CD4-positive, alpha-beta T cell treated with Interleukin-10 for 1 hour (primary cell): ENCODE data around the gene NLRP12.
"Not testable (repeated sequence)": the region's sequence is repeated elsewhere in the genome, so short reads cannot be mapped to it uniquely, and the experiment has no call there.

Experiments used
- DNase-seq: peaks from one replicate; pipeline ENCODE4 v3.0.0-alpha.2; 2020

The NLRP12 gene, protein sequence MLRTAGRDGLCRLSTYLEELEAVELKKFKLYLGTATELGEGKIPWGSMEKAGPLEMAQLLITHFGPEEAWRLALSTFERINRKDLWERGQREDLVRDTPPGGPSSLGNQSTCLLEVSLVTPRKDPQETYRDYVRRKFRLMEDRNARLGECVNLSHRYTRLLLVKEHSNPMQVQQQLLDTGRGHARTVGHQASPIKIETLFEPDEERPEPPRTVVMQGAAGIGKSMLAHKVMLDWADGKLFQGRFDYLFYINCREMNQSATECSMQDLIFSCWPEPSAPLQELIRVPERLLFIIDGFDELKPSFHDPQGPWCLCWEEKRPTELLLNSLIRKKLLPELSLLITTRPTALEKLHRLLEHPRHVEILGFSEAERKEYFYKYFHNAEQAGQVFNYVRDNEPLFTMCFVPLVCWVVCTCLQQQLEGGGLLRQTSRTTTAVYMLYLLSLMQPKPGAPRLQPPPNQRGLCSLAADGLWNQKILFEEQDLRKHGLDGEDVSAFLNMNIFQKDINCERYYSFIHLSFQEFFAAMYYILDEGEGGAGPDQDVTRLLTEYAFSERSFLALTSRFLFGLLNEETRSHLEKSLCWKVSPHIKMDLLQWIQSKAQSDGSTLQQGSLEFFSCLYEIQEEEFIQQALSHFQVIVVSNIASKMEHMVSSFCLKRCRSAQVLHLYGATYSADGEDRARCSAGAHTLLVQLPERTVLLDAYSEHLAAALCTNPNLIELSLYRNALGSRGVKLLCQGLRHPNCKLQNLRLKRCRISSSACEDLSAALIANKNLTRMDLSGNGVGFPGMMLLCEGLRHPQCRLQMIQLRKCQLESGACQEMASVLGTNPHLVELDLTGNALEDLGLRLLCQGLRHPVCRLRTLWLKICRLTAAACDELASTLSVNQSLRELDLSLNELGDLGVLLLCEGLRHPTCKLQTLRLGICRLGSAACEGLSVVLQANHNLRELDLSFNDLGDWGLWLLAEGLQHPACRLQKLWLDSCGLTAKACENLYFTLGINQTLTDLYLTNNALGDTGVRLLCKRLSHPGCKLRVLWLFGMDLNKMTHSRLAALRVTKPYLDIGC

DNA sequence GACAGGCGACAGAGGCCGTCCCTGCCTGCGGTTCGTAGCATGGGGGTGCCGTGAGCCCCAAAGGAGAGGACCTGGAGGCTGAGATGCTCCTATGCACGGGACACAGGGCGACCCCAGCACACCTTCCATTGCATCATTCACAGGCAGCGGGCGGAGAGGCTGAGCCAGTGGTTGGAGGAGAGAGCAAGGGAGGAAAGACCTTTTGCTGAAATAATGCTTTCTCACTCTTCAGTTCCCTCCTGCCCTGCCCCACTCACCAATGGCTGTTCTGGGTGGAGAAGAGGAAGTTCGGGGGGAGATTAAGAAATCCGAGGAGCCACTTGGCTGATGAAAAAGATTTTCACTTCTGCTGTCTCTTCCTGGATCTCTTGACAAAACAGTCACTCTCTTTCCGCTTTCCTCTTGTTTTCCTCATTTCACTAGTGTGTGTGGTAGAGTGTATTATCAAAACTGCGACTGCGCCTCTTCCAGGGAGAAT lies at the start of gene NLRP12:
Gene NLRP12 (minus strand): TSS at position 181 of the 478 bp plus-strand sequence. CDS start 140 bp downstream, at position 41.
- DNase-seq = peak; percentile 8

DNA sequence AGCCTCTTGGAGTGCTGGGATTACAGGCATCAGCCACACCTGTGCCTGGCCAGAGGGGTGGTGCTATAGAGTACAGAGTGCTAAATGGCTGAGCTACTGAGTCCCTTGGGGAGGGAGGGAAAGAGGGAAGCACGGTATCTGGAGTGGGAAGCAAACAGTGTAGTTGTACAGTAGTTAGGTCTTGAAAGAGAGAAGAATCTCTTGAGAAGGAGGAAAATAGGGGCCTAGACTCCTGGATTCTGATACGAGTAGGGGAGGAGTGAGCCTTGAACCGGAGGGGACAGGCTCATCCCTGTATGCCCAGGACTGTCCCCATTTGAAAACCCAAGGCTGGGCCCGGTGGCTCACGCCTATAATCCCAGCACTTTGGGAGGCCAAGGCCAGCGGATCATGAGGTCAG lies 48.6 kb upstream of the NLRP12 start:
- peak; percentile 45 for DNase-seq

DNA sequence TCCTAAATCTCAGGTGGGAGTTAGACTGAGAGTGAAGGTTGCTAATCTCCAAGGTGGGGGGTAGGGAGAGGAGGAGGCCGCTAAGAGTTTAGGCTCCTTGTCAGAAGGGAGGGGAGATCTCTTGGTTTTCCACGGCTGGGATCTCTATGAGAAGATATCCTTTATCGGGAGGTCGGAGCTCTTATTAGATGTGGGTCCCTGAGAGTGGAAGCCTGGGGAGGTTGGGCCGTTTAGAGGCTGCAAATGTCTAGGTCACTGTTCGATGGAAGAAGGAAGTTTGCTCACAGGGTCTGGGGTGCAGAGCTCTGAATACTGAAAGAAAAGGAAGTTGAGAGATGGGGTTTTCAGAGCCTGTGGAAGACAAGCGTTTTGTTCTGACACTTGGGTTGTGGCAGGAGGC lies 47.3 kb upstream of the NLRP12 start:
- DNase-seq = peak; percentile 51

DNA sequence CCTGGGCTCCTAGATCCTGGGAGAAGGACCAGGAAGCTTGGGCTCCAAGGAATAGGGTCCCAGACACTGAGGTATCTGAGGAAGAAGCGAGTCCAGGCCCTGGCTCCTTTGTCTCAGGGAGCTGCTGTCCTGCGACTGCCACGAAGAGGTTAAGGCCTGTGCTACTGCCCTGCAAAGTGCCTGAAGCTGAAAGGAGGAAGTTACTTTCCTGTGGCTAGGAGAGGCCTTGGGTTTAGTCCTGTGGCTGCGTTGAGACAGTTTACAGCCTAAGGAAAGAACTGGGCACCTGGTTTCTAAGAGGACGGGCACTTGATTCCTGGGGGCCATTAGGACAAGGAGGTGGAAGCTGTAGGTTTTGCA lies 46.4 kb upstream of the NLRP12 start:
- DNase-seq = peak; percentile 47

DNA sequence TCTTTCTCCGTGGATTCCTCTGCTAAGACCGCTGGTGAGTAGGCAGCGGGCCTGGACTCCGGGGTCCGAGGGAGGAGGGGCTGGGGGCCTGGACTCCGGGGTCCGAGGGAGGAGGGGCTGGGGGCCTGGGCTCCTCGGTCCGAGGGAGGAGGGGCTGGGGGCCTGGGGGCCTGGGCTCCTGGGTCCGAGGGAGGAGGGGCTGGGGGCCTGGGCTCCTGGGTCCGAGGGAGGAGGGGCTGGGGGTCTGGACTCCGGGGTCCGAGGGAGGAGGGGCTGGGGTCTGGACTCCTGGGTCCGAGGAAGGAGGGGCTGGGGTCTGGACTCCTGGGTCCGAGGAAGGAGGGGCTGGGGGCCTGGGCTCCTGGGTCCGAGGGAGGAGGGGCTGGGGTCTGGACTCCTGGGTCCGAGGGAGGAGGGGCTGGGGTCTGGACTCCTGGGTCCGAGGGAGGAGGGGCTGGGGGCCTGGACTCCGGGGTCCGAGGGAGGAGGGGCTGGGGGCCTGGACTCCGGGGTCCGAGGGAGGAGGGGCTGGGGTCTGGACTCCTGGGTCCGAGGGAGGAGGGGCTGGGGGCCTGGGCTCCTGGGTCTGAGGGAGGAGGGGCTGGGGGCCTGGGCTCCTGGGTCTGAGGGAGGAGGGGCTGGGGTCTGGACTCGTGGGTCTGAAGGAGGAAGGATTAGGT lies 45.8 kb upstream of the NLRP12 start:
- not testable (repeated sequence) for DNase-seq

DNA sequence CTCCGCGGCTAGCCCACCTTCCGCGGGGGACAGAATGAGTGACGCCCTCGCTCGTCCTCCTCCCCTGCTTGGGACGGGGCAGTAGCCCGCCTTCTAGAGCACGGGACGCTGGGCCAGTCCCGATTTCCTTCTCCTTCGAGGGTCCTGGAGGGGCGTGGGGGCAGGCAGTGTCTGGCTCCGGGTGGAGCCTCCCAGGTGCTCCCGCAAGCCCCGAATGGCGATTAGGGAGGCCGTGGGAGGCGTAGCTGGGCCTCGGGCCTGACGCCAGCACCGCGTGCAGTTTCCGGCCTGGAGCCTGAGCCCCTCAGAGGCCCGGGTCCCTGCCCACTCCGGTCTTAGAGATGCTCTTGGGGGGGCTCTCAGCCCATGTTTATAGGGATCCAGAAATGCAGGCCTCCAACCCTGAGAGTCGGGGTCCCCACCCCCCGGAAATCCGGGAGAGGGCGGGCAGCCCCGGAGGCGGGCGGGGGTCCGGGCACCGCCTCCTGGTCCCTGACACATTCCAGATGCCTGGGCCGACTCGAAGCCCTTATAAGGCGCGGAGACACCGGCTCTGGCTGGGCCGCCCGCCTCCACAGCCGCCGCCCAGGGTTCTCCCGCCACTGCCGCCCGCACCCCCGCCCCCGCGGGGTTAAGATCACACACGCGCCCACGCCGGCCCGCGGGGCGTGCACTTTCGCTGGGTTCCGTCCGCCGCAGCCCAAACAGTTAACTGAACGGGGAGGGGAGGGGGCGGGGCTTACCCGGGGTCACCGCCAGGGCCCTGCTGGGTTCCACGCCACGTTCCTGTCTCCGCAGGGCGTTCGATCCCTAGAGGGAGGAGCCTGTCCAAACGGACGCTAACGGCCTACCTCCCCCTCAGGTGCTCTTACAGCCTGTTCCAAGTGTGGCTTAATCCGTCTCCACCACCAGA lies 45.0 kb upstream of the NLRP12 start:
- DNase-seq = peak; percentile 94

DNA sequence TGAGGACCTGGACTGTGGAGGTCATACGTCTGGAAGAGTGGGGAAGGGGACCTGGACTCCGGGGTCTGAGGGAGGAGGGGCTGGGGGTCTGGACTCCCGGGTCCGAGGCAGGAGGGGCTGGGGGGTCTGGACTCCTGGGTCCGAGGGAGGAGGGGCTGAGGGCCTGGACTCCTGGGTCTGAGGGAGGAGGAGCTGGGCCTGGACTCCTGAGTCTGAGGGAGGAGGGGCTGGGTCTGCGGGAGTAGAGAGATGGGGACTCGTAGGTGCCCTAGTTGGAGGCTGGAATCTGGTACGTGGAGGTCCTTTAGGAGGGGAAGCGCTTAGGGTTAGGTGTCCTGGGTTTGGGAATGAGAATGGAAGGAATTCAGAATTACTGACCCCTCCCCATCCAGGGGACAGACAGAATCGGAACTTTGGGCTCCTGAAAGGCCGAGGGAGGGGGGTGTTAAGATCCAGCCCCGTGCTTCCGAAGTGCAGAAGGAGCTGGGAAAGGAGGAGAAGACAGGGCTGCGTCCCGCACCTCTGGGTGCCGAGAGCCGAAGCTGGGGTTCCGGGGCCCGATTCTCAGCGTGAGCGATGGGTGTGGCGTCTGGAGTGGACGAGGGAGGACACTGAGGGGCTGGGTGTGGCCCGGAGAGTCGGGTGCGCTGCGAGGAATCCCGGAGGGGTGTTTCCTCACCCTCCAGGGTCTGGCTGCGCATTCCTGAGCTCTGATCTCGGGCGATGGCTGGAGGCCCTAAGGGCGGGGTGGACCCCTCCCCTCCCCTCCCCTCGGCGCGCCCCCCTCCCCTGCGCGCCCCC lies 44.2 kb upstream of the NLRP12 start:
- peak; percentile 62 for DNase-seq

DNA sequence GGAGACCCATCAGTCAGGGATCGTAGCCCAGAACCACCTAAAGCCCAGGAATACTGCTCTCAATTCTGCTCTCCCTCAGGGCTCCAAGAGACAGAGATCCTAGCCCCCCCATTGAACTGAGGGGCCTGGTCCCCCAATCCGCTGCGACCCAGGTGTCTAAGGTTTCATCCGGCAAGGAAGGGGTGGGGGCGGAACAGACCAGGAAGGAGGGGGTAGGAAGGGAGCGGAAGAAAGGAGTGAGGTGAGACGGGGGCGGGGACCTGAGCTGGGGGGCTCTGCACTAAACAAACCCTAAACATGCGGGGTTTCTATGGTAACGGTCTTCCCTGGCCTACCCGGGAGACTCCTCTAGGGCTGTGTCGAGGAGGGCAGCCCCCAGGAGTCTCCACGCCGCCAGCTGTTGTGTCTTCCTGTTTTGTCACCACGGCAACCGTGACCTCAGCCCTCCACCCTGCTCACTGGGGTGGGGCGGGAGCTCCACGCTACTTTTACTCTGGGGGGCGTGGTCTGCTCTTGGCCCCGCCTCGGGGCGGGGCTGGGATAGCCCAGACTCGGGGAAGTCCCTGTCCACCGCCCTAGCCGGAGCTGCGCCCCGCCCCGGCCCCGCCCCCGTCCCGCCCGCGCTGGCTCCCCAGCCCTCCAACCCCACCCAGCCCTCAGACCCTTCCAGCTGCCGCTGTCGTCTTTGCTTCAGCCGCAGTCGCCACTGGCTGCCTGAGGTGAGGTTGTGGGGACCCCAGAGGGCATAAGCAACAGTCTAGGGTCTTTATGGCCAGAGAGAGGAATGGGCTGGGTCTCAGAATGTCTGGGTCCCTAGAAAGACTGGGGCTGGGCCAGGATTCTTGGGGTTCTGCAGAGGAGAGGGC lies 43.3 kb upstream of the NLRP12 start, which contains the start of gene MYADM:
Gene MYADM (plus strand): TSS at position 659 of the 866 bp plus-strand sequence. CDS start 5,647 bp downstream, outside the sequence.
- DNase-seq = peak; percentile 100

DNA sequence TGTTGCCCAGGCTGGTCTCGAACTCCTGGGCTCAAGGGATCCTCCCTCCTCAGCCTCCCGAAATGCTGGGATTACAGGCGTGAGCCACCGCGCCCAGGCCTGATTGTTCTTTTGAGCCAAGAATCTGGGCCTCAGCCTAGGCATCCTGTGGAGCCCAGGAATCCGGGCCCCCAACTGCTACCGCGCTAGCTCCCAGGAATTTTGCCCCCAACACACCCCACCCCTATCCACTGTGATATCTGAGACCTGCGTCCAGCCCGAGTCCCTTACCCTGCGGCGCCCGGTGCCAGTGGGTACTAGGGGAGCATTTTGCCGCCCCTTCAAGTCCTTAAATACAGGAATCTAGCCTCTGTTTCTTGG lies 42.7 kb upstream of the NLRP12 start:
- DNase-seq = no peak

DNA sequence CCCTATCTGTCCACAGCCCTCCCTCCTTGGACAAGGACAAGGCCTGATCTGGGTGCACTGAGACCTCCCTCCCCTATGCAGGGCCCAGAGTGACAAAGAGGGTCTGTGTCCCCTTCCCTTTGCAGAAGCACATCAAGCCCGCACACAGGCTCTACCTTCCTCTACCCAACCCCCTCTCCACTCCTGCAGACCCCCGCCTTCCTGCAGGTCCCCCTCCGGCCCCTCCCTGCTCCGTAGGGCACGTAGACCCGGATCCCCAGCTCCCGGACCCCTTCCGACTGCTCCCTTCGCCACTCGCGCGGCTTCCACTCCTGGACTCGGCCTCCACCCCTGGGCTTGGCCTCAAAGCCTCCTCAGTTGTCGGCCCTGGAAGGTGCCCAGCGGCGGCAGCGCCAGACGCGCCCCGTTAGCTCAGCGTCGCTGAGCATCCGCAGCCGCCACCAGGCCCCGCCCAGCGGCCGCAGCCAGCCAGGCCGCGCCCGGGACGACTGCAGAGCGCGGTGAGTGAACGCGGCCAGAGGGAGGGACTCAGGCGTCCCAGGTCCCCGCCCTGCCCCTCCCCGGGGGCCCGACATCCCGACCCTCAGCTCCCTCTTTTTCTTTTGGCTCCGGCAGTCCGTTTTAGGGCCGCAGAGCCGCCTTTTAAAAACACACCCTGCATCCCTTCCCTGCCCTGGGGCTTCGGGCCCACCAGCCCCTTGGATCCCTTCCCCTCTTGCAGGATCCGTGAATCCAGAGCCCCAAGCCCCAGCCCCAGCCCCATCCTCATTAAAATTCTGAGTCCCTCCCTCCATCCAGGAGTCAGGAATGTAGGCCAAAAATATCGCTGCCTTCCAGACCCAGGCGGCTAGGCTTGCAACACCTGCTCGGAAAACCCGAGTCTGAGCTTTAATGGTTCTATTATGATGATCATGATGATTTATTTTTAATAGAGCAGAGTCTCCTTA lies 42.1 kb upstream of the NLRP12 start:
- DNase-seq = peak; percentile 84

DNA sequence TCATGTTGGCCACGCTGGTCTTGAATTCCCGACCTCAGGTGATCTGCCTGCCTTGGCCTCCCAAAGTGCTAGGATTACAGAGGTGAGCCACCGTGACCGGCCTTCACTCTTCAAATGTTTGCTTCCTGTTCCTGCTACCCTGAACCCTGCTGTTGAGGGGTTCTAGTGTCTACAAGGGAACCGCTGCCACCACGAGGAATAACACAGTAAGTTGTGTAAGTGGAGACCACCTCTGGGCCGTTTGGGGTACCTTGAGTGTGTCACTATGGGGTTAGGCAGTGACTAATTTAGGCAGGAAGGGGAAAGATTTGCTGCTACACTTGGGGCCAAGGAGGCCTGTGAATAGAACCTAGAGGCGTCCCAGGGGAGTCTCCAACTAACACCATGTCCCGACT lies 41.4 kb upstream of the NLRP12 start:
- DNase-seq = no peak

DNA sequence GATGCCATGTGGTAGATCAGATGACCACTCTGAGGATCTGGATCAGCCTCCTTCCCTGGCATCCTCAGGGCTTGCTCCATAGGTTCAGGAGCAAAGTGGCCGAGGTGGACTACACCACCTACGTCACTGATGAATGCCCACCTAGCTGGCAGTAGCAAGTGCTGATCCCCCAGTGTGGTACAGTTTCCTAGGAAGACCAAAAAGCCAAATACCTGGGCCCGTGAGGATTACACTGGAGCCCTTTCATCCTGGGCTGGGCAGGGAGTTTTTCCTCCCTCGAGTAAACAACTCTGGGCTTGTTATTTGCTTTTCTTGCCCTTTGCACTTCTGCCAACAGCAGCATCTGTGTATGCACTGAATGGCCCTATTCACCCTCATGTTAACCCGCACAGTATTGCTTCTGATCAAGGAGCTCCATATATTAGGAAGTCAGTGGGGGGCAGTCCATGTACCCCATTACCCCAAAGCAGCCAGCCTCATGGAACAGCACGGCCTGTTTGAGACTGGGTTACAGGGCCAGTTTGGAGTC lies 40.3 kb upstream of the NLRP12 start:
- no peak for DNase-seq

DNA sequence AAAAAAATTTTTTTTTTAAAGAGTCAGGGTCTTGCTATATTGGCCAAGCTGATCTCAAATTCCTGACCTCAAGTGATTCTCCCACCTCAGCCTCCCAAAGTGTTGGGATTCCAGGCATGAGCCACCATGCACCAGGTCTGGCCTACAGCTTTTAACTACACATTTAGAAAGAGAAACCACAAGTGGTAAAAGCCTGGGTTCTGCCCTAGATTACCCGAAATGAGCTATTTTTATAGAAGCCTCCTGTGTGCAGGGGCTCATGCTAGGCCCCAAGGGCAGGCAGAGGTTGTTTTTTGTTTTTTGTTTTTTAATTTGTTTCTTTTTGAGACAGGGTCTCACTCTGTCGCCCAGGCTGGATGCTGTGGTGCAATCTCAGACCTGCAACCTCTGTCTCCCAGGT lies 29.6 kb upstream of the NLRP12 start:
- DNase-seq = peak; percentile 16

DNA sequence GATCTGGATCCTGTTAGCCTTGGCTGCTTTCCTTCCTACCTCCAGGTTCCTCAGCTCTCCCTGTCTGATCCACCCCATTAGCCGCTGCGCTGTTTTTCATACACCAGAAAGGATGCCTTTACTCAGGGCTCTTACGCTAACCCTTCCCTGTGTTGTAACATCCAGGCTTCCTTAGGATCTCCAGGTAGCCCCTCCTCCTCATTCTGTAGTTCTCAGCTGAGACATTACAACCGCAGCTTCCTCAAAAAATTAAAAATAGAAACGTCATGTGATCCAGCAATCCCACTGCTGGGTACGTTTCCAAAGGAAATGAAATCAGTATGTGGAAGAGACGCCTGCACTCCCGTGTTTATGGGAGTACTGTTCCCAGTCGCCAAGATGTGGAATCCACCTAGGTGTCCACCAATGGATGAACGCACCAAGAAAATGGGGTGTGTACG lies 25.1 kb upstream of the NLRP12 start:
- no peak for DNase-seq

DNA sequence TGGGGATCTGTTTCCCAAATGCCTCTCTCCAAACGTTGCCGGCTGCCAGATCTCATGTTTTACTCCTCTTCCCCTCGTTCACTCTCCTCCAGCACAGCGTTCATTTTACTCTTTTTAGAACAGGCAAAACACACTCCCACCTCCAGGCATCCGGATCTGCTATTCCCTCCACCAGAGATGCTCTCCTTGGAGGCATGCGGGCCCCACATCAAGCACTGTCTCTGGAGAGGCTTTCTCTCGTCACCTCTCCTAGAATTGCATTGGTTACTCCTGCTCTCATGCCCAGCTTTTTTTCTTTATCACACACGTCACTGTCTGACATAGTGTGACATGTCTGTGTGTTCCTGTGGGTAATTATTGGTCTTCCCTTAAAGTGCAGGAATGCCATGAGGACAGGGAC lies 23.4 kb upstream of the NLRP12 start:
- no peak for DNase-seq

DNA sequence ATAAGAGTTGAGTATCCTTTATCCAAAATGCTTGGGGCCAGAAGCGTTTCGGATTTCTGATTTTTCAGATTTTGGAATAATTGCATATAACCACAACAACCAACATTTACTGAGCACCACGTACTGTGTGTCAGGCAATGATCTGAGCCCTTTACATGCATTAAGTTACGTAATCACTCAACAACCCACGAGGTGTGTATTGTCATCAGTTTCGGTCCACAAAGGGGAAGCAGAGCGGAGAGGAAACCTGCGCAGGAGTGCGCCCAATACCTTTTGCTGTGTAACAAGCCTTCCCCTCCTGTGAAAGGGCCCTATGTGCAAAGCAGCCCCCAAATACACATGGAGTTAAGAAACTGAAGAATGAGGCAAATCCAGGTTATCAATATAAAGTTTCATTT lies 20.7 kb upstream of the NLRP12 start:
- peak; percentile 21 for DNase-seq

DNA sequence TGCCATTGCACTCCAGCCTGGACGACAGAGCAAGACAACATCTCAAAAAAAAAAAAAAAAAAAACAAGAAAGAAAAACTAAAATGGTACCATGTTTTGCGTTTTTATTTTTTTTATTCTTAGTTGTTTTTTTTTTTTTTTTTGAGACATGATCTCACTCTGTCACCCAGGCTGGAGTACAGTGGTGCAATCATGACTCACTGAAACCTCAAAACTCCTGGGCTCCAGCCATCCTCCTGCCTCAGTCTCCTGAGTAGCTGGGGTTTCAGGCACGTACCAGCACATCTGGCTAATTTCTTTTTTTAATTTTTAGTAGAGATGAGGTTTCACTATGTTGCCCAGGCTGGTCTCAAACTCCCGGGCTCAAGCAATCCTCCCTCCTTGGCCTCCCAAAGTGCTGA lies 16.8 kb upstream of the NLRP12 start:
- DNase-seq = not testable (repeated sequence)

DNA sequence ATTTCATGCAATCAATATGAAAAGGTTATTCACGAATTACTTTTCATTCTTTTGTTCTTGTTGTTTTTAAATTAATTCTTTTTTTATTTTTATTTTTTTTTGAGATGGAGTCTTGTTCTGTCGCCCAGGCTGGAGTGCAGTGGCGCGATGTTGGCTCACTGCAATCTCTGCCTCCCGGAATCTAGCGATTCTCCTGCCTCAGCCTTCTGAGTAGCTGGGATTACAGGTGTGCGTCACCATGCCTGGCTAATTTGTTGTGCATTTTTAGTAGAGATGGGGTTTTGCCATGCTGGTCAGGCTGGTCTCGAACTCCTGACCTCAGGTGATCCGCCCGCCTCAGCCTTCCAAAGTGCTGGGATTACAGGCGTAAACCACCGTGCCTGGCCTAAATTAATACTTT lies 16.1 kb upstream of the NLRP12 start:
- DNase-seq = not testable (repeated sequence)
